GM19043 (cell line): ENCODE data around the gene STARD8.
"Not testable (repeated sequence)": the region's sequence is repeated elsewhere in the genome, so short reads cannot be mapped to it uniquely, and the experiment has no call there.

ENCODE experiments used
- ATAC-seq: cut with Tn5 transposase; IDR thresholded peaks from one replicate; pipeline ENCODE4 v1.9.1; 2021; ENCODE audit warnings: low read depth; ENCODE audit not compliant: unreplicated experiment

The STARD8 gene

DNA sequence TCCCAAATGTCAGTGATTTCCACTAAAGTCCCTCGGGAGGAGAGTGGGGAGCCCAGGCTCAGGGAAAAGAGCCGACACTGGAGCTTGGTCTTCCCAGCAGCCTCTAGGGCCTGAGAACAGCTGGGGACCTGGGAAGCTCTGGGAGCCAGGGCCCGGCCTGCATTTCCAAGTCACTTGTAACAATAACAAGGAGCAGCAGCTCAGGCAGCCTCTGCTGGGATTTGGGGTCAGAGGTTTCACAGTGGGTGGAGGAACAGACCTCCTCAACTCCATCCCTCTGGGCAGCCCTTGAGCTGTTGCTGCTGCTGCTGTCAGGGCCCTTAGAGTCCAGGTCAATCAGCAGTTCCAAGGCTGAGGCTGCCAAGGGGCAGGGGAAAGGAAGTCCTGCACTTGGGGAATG lies 11.1 kb downstream of the STARD8 start:
- ATAC-seq, result no peak

DNA sequence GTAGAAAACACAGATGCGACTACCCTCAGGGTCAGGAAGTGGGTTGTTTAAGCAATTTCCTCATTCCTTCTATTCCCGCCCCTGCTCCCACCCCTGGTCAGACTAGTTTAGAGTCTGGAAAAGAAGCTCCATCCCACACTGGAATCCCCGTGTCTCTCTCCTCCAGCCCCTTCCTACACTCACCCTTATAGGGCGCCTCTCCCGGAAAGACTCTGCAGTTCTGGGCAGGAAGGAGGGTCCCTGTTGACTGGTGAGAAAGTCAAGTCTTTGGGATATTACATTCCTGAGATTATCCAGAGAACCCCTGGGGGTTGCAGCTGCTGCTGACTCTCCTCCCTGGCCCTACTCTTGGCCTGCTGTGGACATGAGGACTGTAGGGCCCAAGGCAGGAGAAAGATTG lies 11.9 kb downstream of the STARD8 start:
- ATAC-seq, result no peak

DNA sequence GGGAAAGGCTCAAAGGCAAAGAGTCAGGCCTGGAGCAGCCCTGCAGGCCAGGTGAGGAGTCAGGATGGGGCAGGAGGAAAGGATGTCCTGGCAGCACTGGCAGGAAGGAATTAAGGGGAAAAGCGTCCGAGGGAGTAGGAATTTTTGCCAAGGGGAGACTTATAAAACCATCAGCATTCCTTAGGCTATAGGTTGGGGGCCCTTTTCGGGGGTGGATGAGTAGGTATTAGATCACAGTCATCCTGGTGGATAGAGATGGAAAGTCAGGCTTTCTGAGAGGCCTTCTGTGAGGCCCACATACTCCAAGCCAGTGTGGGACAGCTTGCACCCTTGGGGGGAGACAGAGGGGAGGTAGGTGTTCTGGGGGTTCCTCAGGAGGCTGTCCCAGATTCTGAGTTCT lies 12.3 kb downstream of the STARD8 start:
- no peak for ATAC-seq

DNA sequence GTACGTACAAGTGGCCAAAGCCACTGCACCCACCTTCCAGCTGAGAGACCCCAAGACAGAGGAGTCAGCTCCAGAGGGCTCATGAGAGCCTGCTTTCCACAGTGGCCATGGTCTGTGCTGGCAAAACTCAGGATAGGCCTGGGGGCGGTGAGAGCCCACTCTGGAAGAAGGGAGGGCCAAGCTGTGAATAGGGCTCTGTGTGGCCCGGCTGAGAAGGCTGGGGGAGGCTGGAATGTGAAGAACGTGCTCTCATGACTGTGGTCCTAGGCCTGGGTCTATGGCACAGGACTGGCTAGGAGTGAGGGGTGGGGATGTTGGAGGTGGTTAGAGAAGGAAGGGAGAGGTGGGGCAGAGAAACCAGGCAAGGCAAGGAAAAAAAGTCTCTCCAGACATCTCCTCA lies 13.3 kb downstream of the STARD8 start:
- no peak for ATAC-seq

DNA sequence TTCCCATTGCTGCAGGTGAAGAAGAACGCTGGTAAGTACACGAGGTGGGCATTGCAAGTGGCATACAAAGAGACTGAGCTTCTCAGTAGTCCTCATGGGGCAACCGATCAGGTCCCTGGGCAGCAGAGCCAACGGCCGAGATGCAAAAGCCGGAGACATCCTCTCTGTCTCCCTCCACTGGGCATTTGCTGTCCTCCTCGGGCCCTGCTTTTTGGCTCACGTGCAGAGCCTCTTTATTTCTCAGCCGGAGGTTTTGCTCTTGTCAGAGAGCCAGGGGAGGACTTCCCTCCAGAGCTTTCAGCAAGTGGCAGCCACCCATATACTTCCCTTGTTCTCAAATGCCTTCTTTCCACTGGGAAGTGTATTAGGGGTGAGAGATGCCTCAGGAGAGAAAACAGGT lies 18.0 kb downstream of the STARD8 start:
- no peak for ATAC-seq

DNA sequence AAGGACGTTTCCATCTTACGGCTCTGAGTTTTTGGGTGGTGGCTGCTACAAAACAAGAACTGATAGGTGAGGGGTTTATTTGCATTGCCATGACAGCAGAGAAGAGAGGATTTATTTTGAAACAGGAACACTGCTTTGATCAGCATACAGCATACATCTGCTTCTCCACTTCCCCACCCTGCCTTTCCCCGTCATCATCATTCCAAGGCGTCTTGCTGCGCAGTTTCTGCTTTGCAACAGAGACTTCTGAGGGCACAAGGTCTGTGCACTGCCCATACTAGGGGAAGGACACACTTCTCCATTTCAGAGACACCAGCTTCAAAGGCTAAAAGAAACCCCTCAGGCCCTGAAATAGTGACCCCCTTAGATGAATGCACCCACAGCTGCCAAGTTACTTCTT lies 19.1 kb downstream of the STARD8 start:
- no peak for ATAC-seq

DNA sequence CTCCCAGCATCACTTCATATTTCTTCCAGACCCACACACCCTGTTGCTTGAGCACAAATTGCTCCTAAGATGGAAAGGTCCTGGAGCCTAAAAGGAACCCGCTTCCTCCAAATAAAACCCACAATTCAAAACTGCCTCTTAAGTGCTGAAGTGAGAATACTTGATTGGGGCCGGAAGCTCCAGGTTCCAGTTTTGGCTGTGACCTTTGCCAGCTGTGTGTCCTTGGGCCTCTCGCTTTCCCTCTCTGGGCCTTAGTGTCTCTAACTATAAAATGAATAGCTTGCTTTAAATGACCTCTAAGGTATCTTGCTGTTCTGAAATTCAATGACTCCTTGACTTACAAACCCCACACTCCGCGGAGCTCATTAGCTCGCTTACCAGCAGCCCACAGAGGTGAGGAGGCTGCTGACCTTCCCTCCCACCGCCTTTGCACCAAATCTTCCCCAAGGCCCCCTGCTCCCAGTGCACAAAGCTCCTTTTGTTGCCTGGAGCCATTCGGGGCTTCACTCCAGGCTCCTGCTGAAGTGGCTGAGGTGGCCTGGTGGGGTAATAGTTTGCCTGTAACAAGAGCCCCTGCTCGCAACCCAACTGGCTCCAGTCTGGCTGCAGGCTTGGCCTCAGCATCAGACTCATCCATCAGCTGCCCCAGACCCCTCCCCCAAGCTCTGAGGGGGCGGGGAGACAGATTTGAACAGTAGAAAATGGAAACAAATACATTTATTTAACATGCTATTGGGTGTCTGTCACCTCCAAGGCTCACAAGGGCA lies 21.8 kb downstream of the STARD8 start:
- no peak for ATAC-seq

DNA sequence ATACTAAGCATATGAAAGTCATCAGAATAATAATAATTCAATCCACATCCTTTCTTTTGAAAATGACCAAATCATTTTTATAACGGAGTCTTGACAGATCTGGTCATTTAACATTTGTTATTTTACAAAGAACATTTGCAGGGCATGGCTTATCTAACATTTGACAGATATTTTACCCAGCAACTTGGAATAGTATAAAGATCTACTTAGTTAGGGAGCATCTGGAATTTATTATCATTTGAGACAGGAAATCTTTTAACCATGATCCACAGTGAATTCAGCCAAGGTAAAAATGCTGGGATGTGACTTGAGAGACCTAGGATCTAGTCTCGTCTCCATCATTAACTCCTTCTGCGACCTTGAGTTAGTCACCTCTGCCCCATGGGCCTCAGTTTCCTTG lies 22.4 kb downstream of the STARD8 start:
- ATAC-seq, result no peak

DNA sequence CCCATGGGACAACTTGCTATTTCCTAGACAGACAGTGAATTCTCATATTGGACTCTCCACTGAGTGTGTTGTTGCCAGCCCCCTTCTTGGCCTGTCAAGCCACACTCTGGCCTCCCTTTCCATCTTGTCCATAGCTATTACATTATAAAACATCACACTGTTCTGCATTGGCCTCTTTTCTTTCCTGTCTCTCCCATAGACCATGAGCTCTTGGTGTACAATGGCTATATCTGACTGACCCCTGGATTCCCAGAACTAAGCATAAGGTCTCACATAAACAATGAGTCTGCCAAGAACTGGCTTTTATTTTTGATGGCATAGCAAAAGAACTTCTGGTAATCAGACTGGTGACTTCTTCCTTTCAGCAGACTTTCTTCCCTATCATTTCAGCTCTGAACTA lies 23.8 kb downstream of the STARD8 start:
- ATAC-seq, result no peak

DNA sequence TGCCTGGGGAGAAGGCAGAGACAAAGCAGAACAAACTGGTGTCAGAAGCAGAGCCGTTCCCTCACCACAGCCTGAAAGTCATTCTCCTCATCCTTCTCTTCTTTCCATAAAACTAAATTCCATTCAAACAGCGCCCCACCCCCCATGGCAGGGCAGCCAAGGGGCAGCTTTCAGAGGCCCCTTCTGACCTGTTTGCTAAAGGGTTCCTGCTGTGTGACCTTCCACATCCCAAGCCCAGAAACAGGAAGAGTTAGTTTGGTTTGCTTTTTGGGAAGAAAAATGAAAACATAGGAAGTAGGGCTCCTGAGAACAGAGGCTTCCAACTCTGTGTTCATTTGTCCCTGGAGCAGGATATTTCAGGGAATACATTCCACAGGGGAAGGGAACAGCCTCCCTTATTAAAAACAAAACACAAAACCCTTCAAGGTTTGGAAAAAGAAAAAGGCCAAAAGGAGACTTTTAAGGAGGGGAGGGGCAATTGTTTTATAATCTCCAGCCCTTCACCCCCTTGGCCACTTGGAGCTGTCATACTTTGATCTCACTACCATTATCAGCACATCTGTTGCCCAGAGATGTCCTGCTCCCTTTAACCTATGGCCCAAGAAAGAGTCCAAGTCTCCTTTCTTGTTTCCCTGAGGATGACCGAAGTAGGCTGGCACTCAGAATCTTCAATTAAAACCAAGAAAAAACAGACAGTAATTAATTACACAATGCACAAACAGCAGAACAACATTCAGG lies 25.3 kb downstream of the STARD8 start:
- no peak for ATAC-seq

DNA sequence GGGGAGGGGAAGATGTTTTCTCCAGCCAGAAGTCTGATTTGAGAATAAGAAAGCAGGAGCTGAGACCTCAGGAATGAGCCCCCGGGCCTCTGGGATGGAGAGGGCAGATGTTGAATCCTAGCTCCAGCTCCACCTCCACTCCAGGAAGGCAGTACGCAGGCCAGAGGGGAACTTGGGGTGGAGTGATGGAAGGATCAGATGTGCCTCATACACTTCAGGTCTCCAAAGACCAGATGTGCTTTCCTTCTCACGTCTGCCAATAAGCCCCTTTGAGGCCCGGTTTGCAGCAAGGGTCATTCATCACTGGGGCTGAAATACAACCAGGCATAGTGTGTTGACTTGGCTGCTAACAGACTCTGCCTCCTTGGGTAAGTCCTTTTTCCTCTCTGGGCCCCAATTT lies 28.1 kb downstream of the STARD8 start:
- no peak for ATAC-seq

DNA sequence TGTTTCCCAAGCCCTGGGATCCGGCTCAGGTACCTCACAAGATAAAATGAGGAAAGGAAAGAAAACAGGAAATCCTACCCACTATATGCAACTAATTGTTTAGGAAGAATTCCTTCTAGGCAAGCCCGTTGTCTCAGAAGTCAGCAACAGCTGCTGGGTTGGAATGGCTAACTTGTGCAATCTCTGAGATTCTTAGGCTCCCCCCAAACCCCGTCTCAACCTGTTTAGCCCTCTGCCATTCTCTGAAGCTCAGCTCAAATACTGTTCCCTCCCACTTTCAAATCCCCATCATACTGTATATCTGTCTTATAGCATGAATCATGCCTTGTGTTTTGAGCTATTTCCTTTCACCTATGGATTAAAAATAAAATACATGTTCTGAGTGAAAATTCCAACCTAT lies 28.9 kb downstream of the STARD8 start:
- no peak for ATAC-seq

DNA sequence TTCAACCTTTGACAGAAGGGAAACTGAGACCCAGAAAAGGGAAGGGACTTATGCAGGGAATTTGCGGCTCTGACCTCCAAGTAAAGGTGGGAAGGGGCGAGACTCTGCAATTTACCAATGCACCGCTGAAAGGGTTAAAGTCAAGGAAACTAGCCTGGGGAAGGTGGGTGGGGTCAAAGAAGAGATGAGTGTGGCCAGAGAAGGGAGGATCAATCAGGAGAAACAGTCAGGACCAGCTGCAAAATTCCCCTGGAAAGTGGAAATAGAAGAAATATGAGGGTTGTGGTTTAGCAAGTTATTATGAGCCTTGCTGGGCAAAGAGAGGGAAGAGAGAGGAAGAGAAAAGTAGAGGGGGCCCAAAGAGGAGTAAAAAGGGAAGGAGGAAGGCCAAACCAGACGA lies 30.5 kb downstream of the STARD8 start:
- ATAC-seq, result no peak

DNA sequence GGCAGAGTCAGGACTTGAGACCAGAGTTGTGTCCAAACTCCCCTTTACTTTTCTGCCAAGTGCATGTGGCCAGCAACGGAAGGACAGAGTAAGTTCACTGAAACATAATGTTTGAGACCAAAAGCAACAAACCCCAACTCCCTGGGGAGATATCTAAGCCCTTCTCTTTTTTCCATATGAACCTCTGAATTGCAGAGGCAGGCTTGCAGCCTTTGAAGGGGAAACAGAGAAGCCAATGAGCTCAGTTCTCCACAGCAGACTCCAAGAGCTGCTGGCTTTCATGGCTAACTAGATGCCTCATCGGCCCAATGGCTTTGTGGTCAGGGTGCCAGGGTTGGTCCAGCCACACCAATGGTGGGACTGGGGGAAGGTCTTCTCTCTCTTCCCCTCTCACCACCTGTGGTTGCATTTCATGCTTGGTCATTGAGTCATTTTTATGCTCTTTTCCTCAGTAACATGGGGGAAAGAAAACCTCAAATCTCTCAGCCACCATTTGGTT lies 34.0 kb downstream of the STARD8 start:
- ATAC-seq, result no peak

DNA sequence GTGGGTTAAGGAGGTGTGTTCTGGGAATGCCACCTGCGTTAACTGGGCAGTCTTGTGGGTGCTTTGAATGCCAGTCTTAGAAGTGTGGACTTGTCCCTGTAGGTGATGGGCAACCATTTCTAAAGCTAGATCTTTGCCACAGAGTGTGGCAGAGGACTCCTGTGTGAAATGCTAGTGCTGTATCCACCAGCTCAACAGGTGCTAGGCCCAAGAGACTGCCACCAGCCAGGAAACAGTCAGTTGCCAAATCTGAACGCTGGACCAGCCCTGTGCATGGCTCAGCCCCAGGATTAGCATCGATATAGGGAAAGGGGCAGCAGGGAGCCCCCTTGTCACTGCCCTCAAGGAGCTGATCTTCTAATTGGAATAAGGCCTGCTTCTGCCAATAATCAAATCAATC lies 35.3 kb downstream of the STARD8 start:
- ATAC-seq, result no peak

DNA sequence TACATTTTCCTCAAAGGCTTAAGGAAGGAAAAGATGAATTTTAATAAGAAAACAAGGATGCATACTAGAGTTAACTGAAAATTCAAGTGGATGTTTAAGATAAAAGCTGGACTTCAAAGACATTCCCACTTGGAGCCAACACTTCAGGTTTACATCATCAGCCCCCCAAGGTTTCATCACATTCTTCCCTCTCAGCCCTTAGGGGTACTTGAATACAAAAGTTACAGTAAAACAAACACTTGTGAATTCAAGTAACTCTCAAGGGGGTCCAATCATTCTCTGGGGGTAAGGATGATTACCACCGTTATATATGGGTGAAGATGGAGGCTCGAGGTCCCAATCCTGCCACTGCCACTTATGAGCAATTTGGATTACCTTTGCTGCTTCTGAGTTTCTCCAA lies 36.1 kb downstream of the STARD8 start:
- no peak for ATAC-seq

DNA sequence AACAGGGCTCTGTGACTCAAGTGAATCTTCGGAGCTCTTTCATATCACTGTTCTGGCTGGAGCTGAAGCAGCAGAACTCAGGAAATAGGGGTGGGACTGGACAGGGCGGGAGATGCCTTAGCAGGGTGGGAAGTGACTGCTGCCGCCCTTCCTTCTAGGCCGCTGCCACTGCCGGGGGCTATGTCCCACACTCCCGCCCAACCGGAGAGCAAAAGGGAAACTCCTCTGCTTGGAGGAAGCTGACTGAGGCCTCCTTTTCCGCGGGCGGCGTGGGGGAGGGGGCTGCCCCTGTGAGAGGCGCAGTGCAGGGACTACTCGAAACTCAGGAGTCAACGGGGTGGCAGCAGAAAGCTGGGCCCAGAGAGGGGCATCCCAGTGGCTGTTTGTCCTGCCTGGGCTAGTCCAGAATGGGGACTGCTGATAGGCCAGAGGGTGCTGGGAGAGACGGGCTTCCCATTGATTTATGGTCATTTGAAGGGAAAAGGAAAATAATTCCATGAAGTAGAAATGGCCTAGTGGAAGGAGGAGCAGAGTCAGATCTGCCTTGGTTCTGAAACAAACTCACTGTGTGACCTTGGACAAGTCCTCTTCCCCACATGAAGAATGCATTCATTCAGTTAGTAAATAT lies 36.9 kb downstream of the STARD8 start:
- no peak for ATAC-seq

DNA sequence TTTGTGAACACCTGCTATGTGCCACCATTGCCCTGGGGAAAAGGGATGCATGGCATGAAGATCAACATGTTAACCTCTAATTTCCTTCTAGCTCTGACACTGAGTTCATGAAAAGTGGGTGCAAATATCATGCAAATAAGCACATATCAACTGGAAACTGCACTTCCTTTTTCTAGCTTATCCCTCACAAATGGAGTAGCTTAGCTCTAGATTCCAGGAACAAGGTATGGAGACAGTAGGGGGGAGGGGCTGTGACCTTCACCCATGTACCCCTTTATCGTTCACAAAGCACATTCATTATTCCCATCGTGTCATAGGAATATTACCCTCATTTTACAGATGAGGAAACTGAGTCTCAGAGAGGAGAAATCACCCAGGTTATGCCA lies 37.4 kb downstream of the STARD8 start:
- no peak for ATAC-seq

DNA sequence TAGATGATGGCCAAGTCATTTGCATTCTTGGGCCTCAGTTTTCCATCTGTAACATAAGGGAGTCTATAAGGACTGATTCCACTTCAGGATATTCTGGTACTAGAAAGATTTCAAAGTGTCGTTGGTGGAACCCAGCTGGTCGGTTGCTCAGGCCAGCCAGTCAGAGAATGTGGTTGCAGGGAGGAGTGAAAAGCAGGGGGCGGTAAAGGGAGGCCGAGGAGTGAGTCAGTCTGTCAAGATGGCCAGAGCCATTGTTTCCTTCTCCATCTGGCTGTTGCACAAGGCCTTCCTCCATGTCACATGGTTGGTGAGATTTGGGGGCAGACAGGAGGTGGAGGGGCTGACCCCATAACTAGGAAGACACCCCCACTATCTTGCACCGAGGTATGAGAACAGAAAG lies 38.2 kb downstream of the STARD8 start:
- ATAC-seq, result no peak

DNA sequence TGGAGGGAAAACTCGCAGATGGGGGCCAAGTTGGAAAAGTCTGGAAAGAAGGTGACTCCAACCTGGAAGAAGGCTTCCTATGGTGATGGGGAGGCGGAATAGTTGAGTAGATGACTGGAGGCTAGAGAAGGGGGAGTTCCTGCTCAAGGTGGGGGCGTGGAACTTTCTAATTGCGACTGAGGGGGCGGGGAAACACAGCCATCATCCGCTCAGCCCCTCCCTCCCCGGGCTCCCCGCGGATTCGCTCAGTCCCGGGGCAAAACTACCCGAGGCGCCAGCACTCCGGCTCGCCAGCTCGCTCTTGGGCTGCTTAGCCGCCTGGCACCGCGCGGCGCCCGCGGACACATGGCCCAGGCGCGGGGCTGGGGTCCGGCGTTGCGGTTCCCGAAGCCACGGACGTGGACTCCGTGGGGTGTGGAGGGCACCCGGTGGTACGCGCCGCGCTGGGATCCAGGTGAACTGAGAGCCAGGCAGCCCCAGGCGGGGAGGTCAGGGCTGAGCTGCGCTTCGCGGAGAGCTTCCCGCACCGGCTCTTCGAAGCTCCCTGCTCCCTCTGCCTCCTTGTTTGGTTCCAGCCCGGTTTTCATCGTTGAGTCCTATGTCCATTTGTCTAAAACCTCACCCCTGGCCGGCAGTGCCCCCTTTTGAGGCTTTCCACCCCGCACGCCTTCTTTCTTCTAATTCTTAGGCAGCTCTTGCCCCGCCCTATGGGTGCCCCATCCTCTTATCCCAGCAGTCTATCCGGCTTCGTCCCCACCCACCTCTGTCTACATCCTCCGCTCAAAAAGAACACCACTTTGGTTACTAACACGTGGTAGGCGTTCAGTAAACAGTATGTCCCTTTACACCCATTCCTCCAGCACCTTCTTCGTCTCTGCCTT lies 38.9 kb downstream of the STARD8 start:
- ATAC-seq, result no peak

DNA sequence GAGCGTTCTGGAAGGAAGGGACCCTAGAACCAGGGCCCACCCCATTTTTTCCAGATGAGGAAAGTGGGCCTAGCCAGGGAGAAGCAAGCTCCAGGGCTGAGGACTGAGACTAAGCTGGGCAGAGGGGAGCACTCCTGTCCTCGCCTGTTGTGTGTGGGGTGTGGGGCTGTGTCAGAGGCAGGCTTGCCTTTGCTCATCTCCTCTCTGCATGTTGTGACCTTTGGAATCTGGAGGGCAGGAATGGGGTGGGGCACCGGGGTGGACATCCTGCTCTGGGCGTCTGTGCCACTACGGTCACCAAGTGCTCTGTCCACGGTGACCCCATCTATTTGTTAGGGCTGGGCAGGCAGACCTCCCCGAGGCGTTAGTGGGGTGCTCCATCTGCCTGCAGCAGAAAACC lies 41.5 kb downstream of the STARD8 start:
- ATAC-seq, result not testable (repeated sequence)
